ENCODE measurements around the gene ADIPOR1. TPM values are rescaled to one million over a fixed set of nuclear protein-coding genes. Genes with fewer than 3 reads are reported as not detected.
"Not testable (repeated sequence)": the region's sequence is repeated elsewhere in the genome, so short reads cannot be mapped to it uniquely, and the experiment has no call there.

ADIPOR1 gene, protein sequence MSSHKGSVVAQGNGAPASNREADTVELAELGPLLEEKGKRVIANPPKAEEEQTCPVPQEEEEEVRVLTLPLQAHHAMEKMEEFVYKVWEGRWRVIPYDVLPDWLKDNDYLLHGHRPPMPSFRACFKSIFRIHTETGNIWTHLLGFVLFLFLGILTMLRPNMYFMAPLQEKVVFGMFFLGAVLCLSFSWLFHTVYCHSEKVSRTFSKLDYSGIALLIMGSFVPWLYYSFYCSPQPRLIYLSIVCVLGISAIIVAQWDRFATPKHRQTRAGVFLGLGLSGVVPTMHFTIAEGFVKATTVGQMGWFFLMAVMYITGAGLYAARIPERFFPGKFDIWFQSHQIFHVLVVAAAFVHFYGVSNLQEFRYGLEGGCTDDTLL
- total RNA-seq, result 10 to 100 TPM; 85.6 to 100.0 (median 95.3) TPM
- 75.1 TPM for polyA plus RNA-seq
- long read RNA-seq, donor 1, transcript ADIPOR1-201 (8 exons, 2,177 nt), result major isoform, 404 of 487 reads
- long read RNA-seq, donor 1, partial matches to known transcripts, result 16 of 487 reads
- long read RNA-seq, donor 1, other reads (novel, unspliced or antisense), result 63 of 487 reads
- long read RNA-seq, donor 2, transcript ADIPOR1-201 (8 exons, 2,177 nt), result major isoform, 146 of 166 reads
- long read RNA-seq, donor 2, partial matches to known transcripts, result 4 of 166 reads
- long read RNA-seq, donor 2, other reads (novel, unspliced or antisense), result 15 of 166 reads
- long read RNA-seq, donor 3, transcript ADIPOR1-201 (8 exons, 2,177 nt), result major isoform, 1,237 of 1,480 reads
- long read RNA-seq, donor 3, partial matches to known transcripts, result 56 of 1,480 reads
- long read RNA-seq, donor 3, other reads (novel, unspliced or antisense), result 184 of 1,480 reads
- long read RNA-seq, donor 4, transcript ADIPOR1-201 (8 exons, 2,177 nt), result major isoform, 193 of 232 reads
- long read RNA-seq, donor 4, partial matches to known transcripts, result 6 of 232 reads
- long read RNA-seq, donor 4, other reads (novel, unspliced or antisense), result 33 of 232 reads

DNA sequence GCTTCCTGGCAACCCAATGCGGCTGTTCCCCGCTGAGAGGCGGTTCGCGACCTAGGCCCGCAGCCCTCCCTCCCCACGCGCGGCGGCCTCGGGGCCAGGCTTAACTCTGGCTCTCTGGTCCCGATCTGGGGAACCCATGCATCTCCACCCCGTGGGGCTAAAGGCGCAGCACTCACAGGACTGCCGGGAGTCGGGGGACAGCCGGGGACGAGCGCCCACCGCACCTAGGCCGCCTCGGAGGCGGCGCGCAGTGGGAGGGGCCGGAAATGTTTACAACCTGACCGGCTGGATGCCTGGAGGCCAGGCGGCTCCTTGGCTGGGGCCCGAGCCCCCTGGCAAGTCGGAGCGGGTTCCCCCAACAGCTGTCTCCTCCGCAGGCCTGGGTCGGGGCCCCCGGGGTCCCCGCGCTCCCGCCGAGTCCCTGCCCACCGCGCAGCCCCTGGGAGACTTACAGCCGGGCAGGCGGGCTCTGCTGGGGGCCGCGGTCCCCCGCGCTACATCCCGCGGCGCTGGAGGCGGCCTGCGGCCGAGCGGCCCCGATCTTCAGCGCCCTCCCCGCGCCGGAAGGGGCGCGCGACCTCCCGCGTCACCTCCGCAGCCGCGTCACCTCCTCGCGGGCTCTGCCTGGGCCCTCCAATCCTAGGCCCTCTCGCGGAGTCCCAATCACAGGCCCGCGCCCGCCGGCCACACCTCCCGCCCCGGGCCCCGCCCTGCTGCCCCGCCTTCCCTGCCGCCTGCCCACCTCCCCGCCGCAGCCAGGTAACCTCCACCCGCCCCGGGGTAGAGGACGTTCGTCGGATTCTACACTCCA is at the start of gene ADIPOR1:
TSS of gene ADIPOR1 (minus strand) at position 580 of the 811 bp plus-strand sequence. CDS start 7,242 bp downstream, outside the sequence.
- H3K27me3 ChIP-seq (ENCODE audit: control insufficient read depth, insufficient read depth), result no peaks in the 10 kb centered on the region
- WGBS, result under 1% methylated on average over 86 of the region's 86 CpGs
- no peaks in the 10 kb centered on the region for H3K4me1 ChIP-seq (ENCODE audit: control insufficient read depth, insufficient read depth, low read length)
- H3K27ac ChIP-seq (ENCODE audit: low read length), result peak within 1 kb of the TSS; percentile 76
- intact Hi-C loops (cut with DNase I), result no loop called here
- no peaks in the 10 kb centered on the region for H3K9me3 ChIP-seq (ENCODE audit: control insufficient read depth, low read length)
- peak within 1 kb of the TSS; percentile 91 for H3K4me3 ChIP-seq (ENCODE audit: low read length)
- DNase-seq, result peak; percentile 91 to 96 (median 96)
- ATAC-seq, result peak; percentile 99

DNA sequence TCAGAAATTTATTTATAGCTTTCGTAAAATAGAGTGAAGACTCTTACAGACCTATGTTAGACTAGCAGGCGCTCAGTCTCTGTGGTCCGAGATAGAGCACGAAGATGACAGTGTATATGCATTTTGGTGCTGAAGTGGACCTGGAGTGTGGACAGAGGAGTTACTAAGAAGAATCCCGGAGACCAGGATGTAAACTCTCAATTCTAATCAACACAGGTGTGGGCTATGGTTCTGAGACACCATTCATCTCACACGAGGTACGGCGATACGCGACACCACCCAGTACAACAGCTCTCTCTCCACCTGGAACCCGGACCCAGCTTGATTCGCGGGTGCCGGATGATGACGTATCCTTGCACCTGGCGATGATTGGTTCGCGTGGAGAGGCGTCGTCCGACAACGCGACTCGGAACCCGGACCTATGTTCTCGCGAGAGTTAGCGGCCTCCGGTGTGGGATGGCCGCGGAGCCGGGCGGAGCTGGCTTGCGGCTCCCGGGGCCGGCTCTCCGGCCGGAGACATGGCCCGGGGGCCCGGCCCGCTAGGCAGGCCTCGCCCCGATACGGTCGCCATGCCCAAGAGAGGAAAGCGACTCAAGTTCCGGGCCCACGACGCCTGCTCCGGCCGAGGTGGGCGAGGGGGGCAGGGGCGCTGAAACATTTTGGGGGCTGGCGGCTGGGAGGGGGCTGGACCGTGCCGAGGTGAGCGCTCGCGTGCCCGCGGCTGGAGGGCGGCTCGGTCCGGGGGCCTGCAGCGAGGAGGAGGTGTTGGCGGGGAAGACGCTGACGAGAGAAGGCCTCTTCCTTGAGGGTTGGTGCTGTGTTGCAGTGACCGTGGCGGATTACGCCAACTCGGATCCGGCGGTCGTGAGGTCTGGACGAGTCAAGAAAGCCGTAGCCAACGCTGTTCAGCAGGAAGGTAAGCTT is 49.1 kb upstream of the ADIPOR1 start, which contains the start of gene TMEM183A:
TSS of gene TMEM183A (plus strand) at position 427 of the 924 bp plus-strand sequence. CDS start at position 519, 92 bp downstream.
- H3K4me3 ChIP-seq (ENCODE audit: low read length), result peak within 1 kb of the TSS; percentile 85
- under 1% methylated on average over 77 of the region's 78 CpGs for WGBS
- H3K9me3 ChIP-seq (ENCODE audit: control insufficient read depth, low read length), result no peaks in the 10 kb centered on the region
- intact Hi-C loops (cut with DNase I), result no loop called here
- DNase-seq (peak; percentile 98), ATAC-seq (peak; percentile 99)
- no peaks in the 10 kb centered on the region for H3K4me1 ChIP-seq (ENCODE audit: control insufficient read depth, insufficient read depth, low read length)
- peak within 1 kb of the TSS; percentile 90 for H3K27ac ChIP-seq (ENCODE audit: low read length)
- H3K27me3 ChIP-seq (ENCODE audit: control insufficient read depth, insufficient read depth), result no peaks in the 10 kb centered on the region

DNA sequence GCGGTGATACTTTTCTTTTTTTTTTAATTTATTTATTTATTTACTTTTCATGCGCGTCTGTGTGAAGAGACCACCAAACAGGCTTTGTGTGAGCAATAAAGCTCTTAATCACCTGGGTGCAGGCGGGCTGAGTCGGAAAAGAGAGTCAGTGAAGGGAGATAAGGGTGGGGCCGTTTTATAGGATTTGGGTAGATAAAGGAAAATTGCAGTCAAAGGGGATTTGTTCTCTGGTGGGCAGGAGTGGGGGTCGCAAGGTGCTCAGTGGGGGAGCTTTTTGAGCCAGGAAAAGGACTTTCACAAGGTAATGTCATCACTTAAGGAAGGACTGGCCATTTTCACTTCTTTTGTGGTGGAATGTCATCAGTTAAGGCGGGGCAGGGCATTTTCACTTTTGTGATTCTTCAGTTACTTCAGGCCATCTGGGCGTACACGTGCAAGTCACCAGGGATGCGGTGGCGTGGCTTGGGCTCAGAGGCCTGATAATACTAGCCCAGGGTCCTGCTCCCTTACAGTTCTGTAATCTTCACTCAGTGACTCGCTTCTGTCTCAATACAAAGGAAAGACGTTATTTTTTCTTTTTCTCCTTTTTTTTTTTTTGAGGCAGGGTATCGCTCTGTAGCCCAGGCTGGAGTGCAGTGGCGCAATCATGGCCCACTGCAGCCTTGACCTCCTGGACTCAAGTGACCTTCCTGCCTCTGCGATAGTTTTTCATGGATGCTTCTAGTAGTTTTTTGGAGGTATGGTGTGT is 47.5 kb upstream of the ADIPOR1 start:
- ATAC-seq; H3K9me3 ChIP-seq (ENCODE audit: control insufficient read depth, low read length); H3K27me3 ChIP-seq (ENCODE audit: control insufficient read depth, insufficient read depth); intact Hi-C loops (cut with DNase I); H3K27ac ChIP-seq (ENCODE audit: low read length); H3K4me3 ChIP-seq (ENCODE audit: low read length); H3K4me1 ChIP-seq (ENCODE audit: control insufficient read depth, insufficient read depth, low read length): not testable (repeated sequence)
- WGBS, result 74% methylated on average over 17 of the region's 17 CpGs
- DNase-seq, result peak in 1 of 3 donors; percentile 44

DNA sequence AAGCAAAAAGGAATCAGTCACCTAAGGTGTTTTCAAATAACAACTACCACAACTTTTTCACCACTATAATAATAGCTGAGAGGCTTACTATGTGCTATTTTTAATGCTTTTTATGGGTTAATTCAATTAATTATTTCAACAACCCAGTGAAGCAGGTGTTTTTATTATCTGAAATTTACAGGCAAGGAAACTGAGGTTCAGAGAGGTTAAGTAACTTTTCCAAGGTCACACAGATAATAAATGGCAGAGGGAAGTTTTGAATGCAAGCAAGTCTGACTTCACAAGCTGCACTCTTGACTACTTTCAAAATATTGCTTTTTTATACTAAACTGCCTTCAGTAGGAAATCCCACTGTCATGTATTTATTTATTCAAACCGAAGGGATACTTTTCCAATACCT is 44.8 kb upstream of the ADIPOR1 start:
- intact Hi-C loops (cut with DNase I), result loop anchor here in 1 of 4 donors (5.0 kb wide), 1 partner anchor 76 kb away; the partner anchor contains the start of gene KLHL12
- DNase-seq (no peak), ATAC-seq (no peak)
- Histone ChIP-seq H3K4me1 (ENCODE audit: control insufficient read depth, insufficient read depth, low read length) (no peaks in the 10 kb centered on the region), H3K27me3 (ENCODE audit: control insufficient read depth, insufficient read depth) (no peaks in the 10 kb centered on the region), H3K9me3 (ENCODE audit: control insufficient read depth, low read length) (no peaks in the 10 kb centered on the region), H3K4me3 (ENCODE audit: low read length) (no peak overlapping the region), H3K27ac (ENCODE audit: low read length) (no peak overlapping the region)
- 90% methylated on average over 1 of the region's 1 CpG for WGBS

DNA sequence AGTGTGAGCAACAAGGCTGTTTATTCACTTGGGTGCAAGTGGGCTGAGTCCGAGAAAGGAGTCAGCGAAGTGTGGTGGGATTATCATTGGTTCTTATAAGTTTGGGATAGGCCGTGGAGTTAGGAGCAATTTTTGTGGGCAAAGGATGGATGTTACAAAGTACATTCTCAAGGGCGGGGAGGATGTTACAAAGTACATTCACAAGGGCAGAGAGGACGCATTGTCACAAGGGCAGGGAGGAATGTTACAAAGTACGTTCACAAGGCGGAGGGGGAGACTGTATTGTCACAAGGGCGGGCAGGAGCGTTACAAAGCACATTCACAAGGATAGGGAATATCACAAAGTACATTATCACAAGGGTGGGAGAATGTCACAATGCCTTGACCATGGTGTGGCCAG is 43.9 kb upstream of the ADIPOR1 start:
- DNase-seq (no peak), ATAC-seq (no peak)
- 80% methylated on average over 9 of the region's 9 CpGs for WGBS
- no peak overlapping the region for H3K4me3 ChIP-seq (ENCODE audit: low read length)
- no peaks in the 10 kb centered on the region for H3K27me3 ChIP-seq (ENCODE audit: control insufficient read depth, insufficient read depth)
- H3K9me3 ChIP-seq (ENCODE audit: control insufficient read depth, low read length), result no peaks in the 10 kb centered on the region
- H3K27ac ChIP-seq (ENCODE audit: low read length), result no peak overlapping the region
- no peaks in the 10 kb centered on the region for H3K4me1 ChIP-seq (ENCODE audit: control insufficient read depth, insufficient read depth, low read length)
- intact Hi-C loops (cut with DNase I), result loop anchor here in 1 of 4 donors (5.0 kb wide), 1 partner anchor 75 kb away; the partner anchor contains the start of gene KLHL12

DNA sequence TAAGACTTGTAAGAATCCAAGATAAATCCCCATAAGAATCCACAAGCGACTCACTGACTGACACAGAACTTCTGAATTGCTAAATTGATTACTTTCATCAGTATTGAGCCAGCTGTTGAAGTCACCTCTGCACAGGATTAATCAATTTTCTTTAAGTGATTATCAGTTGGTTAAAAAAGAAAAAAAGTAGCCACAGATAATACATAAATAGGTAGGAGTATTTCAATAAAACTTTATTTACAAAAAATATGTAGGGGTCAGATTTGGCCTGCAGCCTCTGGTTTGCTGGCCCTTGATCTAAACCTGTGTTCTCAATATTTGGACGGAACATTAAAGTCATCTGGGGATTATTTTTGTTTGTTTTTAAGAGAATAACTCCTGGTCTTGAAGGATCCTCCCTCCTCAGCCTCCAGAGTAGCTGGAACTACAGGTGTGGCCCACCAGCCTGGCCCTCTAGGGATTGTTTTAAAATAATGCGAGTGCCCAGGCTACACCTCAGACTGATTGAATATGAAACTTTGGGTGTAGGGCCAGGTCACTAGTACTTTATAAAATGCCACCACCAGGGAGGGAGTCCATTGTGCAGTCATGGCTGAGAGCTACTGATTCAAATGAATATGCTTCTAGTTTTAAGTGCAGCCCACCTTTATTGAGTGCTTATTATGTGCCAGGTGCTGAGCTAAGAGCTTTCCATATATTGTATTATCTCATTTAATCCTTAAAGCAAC is 42.3 kb upstream of the ADIPOR1 start:
- Histone ChIP-seq H3K4me3 (ENCODE audit: low read length) (no peak overlapping the region), H3K27ac (ENCODE audit: low read length) (no peak overlapping the region), H3K4me1 (ENCODE audit: control insufficient read depth, insufficient read depth, low read length) (no peaks in the 10 kb centered on the region), H3K27me3 (ENCODE audit: control insufficient read depth, insufficient read depth) (no peaks in the 10 kb centered on the region), H3K9me3 (ENCODE audit: control insufficient read depth, low read length) (no peaks in the 10 kb centered on the region)
- ATAC-seq (no peak), DNase-seq (no peak)
- 83% methylated on average over 3 of the region's 3 CpGs for WGBS
- intact Hi-C loops (cut with DNase I), result loop anchor here in 1 of 4 donors (5.0 kb wide), 1 partner anchor 73 kb away; the partner anchor contains the start of gene KLHL12

DNA sequence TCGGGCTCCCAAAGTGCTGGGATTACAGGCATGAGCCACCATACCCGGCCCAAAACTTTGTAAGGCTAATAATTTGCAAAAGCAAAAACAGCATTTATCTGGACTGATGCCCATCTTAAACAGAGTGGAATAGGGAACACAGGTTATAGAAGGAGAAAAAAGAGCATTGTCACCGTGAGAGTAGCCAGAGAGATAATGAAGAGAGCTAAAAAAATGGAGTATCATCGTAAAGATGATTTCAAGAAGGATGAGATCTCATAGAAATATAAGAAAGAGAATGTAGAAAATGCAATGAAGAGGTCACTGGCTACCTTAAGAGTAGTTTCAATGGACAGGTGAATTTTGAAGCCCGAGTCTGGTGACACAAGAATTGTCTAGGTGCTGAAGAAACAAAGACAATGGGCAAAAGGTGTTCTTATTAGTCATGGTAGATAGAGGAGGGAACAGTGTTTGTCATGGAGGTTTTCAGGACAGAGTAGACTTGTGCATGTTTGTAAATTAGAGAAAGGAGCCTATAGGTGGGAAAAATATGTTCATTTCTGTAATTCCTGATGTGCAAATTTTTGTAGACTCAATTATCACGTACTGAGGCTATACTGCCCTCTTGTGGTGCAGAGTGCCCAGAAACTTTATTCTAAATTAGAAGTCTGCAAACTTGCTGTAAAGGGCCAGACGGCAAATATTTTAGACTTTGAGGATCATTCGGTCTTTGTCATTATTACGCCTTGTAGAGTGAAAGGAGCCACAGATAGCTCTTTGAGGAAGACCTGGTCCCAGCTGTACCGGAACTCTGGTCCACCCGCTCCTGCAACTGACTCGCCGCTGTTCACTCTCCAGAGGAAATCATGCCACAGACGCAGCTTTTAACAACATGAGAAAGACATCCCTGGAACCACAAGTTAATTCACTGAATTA is 41.0 kb upstream of the ADIPOR1 start:
- DNase-seq, result peak in 2 of 3 donors; percentile 21 to 47
- intact Hi-C loops (cut with DNase I), result loop anchor here in 1 of 4 donors (5.0 kb wide), 1 partner anchor 72 kb away; the partner anchor contains the start of gene KLHL12
- no peak for ATAC-seq
- Histone ChIP-seq H3K9me3 (ENCODE audit: control insufficient read depth, low read length) (no peaks in the 10 kb centered on the region), H3K27ac (ENCODE audit: low read length) (no peak overlapping the region), H3K4me3 (ENCODE audit: low read length) (no peak overlapping the region), H3K4me1 (ENCODE audit: control insufficient read depth, insufficient read depth, low read length) (no peaks in the 10 kb centered on the region), H3K27me3 (ENCODE audit: control insufficient read depth, insufficient read depth) (no peaks in the 10 kb centered on the region)
- 43% methylated on average over 14 of the region's 14 CpGs for WGBS

DNA sequence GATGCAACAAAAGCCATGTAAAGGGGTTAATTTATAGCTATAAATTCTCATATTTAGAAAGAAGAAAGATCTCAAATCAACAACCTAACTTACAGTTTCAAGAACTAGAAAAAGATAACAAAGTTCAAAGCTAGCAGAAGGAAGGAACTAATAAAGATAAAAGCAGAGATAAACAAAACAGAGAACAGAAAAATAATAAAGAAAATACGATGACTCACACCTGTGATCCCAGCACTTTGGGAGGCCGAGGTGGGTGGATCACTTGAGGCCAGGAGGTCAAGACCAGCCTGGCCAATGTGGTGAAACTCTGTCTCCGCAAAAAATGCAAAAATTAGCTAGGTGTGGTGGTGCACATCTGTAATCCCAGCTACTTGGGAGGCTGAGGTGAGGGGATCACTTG is 36.6 kb upstream of the ADIPOR1 start:
- Histone ChIP-seq H3K27me3 (ENCODE audit: control insufficient read depth, insufficient read depth) (no peaks in the 10 kb centered on the region), H3K27ac (ENCODE audit: low read length) (no peak overlapping the region), H3K4me3 (ENCODE audit: low read length) (no peak overlapping the region), H3K4me1 (ENCODE audit: control insufficient read depth, insufficient read depth, low read length) (no peaks in the 10 kb centered on the region), H3K9me3 (ENCODE audit: control insufficient read depth, low read length) (no peaks in the 10 kb centered on the region)
- intact Hi-C loops (cut with DNase I), result loop anchor here in 1 of 4 donors (5.0 kb wide), 1 partner anchor 67 kb away; the partner anchor contains the start of gene KLHL12
- DNase-seq, result no peak
- WGBS, result 56% methylated on average over 3 of the region's 3 CpGs
- no peak for ATAC-seq

All from right cardiac atrium (tissue), 5 donors.